Effector memory CD4-positive, alpha-beta T cell (primary cell): ENCODE measurements around the gene UMODL1.

Source experiments
- DNase-seq, 3 donors: peaks; one replicate each; pipeline ENCODE4 v3.0.0-alpha.2; 2020
- H3K27ac ChIP-seq: 2 replicates; pipeline ENCODE4 v1.7.0; 2013; ENCODE audit warnings: mild to moderate bottlenecking, low read length, moderate library complexity; ENCODE audit not compliant: insufficient read depth, poor library complexity, severe bottlenecking
- H3K27me3 ChIP-seq: replicated peaks from 2 replicates; pipeline ENCODE4 v1.7.0; 2013; ENCODE audit warnings: mild to moderate bottlenecking, low read length; ENCODE audit not compliant: insufficient read depth, control insufficient read depth, poor library complexity, severe bottlenecking
- H3K36me3 ChIP-seq: 2 replicates; pipeline ENCODE4 v1.7.0; 2013; ENCODE audit warnings: mild to moderate bottlenecking, low read length, moderate library complexity; ENCODE audit not compliant: control insufficient read depth, insufficient read depth
- H3K4me1 ChIP-seq: 2 replicates; pipeline ENCODE4 v1.7.0; 2013; ENCODE audit warnings: low read length, mild to moderate bottlenecking; ENCODE audit not compliant: control insufficient read depth, insufficient read depth, poor library complexity, severe bottlenecking
- H3K4me3 ChIP-seq: 2 replicates; pipeline ENCODE4 v1.7.0; 2013; ENCODE audit warnings: low read length, low read depth, mild to moderate bottlenecking; ENCODE audit not compliant: insufficient read depth, poor library complexity, severe bottlenecking
- H3K9me3 ChIP-seq: 2 replicates; pipeline ENCODE4 v1.7.0; 2013; ENCODE audit warnings: mild to moderate bottlenecking, low read length, moderate library complexity; ENCODE audit not compliant: control insufficient read depth

Gene UMODL1

DNA sequence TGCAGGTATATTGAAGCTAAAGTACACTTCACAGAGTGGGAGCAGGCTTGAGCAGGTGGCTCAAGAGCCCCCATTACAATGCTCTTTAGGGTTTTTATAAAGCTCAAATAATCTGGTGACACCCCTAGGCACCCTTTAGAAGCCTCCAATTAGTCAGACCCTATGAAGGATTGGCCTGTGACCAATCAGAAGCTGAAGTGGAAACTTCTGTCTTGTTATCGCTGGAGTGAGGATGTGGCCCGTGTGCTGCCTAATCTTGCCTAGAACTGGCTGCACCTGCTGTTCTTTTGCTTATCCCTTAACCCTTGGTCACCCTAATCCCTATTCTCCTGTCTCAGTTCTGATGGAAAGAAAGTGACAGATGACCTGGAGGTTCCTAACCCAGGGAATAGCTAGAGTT is 77.0 kb downstream of the UMODL1 start:
- no peak for DNase-seq
- Histone ChIP-seq H3K36me3 (no peaks in the 10 kb centered on the region), H3K4me3 (no peak overlapping the region), H3K9me3 (no peaks in the 10 kb centered on the region), H3K27me3 (no peaks in the 10 kb centered on the region), H3K27ac (no peak overlapping the region), H3K4me1 (no peaks in the 10 kb centered on the region)

DNA sequence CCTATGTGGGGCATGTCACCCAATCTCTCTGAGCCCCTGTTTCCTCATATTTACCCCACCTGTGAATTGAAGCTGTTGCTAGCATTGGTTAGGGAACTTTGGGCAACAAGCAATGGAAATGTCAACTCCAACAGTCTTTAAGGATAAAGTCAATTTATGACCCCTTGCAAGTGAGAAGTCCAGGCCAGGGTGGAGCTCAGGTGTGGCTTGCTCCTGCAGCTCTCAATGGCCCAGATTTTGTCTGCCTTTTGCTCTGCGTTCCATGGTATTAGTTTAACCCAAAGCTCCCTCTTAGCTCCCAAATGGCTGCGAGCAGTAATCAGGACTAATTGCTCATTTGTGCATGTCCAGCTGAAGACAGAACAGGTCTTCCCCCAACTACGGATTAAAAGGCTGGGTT is 77.5 kb downstream of the UMODL1 start:
- no peak for DNase-seq
- Histone ChIP-seq H3K27me3 (no peaks in the 10 kb centered on the region), H3K27ac (no peak overlapping the region)

GRCh38 chr21:42149656-42150473 is 78.7 kb downstream of the UMODL1 start:
- Histone ChIP-seq H3K27ac (no peak overlapping the region), H3K4me3 (no peak overlapping the region), H3K9me3 (no peaks in the 10 kb centered on the region), H3K4me1 (no peaks in the 10 kb centered on the region), H3K27me3 (no peaks in the 10 kb centered on the region), H3K36me3 (no peaks in the 10 kb centered on the region)
- no peak for DNase-seq

More for the DNA sequence above, 77.5 kb downstream of the UMODL1 start:
- Histone ChIP-seq H3K4me3 (no peak overlapping the region), H3K4me1 (no peaks in the 10 kb centered on the region), H3K36me3 (no peaks in the 10 kb centered on the region), H3K9me3 (no peaks in the 10 kb centered on the region)

GRCh38 chr21:42150474-42151085 is 79.5 kb downstream of the UMODL1 start:
- no peak for DNase-seq
- no peaks in the 10 kb centered on the region for H3K36me3 ChIP-seq
- H3K9me3 ChIP-seq = no peaks in the 10 kb centered on the region
- no peak overlapping the region for H3K27ac ChIP-seq
- no peaks in the 10 kb centered on the region for H3K27me3 ChIP-seq
- H3K4me1 ChIP-seq = no peaks in the 10 kb centered on the region
- H3K4me3 ChIP-seq = no peak overlapping the region

DNA sequence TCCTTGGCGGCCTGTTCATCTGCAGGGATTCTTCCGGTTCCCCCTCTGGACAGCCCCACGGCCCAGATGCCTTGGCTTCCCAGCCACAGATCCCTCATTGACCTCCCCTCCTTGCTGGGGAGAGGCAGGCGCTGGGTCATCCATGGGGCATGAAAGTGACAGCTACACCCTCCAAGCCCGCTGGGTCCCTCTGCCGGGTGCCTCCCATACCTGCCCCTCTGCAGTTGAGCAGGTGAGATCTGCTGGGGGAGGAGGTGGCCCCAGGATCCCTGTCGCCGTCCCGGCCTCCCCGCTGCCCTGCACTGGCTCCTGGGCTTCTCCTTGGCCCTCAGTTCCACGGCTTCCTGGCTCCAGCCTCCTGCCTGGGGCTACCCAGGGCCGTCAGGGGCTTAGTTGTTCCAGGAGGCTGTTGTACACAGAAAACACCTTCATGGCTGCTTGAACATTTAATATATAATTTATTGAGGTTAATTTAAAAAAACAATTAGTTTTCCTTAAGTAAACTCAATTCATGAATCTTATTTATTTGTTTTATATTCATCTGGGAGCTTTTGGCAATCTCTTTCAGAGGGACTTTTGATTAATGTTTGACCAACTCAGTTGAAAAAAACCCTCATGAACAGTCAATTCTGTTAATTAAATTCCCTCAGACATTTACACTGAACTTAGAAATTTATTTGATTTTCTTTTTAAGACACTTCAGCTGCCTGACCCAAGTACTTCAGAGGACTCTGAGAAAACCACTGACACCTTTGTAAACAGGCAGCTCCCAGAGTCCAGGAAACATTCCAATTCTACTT is 80.2 kb downstream of the UMODL1 start:
- Histone ChIP-seq H3K27ac (no peak overlapping the region), H3K36me3 (no peaks in the 10 kb centered on the region), H3K9me3 (no peaks in the 10 kb centered on the region), H3K4me1 (no peaks in the 10 kb centered on the region), H3K4me3 (no peak overlapping the region), H3K27me3 (no peaks in the 10 kb centered on the region)
- DNase-seq = no peak

DNA sequence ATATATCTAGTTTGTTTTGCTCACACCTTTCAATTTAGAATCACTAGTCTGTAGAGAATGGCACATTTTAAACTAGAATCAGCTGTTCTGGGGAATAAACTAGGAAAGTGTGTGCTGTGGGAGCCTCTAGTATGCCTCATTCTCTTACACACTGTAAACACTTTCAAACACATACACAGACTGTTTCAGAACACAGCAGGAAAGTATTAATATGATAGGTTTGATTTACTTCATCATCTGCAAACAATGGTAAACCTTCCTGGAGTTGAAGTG is 80.8 kb downstream of the UMODL1 start:
- no peaks in the 10 kb centered on the region for H3K36me3 ChIP-seq
- H3K27ac ChIP-seq = no peak overlapping the region
- H3K4me1 ChIP-seq = no peaks in the 10 kb centered on the region
- no peak for DNase-seq
- no peak overlapping the region for H3K4me3 ChIP-seq
- no peaks in the 10 kb centered on the region for H3K9me3 ChIP-seq
- H3K27me3 ChIP-seq = no peaks in the 10 kb centered on the region

DNA sequence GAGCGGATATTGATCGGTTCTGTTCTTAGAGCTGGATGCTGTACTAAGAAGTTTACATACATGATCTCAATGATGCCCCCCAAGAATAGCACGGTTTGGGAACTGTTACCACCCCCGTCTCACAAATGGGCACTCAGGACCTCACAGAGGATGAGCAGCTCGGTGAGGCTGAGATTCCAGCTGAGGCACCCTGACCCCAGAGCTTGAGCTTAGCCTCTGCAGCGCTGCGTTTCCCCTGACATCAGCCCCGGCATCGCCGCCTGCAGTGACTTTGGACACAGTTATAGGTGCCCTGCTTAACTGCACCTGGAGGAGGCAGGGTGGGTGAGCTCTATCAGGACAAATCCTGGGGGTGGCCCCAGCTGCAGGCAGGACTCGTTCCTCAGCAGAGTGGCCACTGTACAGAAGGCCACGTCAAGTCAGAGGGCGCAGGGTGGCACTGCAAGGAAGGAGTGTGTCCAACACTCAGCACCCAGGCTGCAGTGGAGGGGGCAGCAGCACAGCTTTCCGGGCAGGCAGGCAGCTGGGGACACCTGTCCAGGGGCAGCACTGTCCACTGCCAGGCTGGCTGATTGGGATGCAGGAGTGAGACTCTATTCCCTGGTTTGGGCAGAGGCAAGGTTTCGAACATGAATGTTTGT is 82.0 kb downstream of the UMODL1 start:
- DNase-seq = no peak
- Histone ChIP-seq H3K9me3 (no peaks in the 10 kb centered on the region), H3K4me3 (no peak overlapping the region), H3K36me3 (no peaks in the 10 kb centered on the region), H3K27ac (no peak overlapping the region), H3K27me3 (no peaks in the 10 kb centered on the region), H3K4me1 (no peaks in the 10 kb centered on the region)

DNA sequence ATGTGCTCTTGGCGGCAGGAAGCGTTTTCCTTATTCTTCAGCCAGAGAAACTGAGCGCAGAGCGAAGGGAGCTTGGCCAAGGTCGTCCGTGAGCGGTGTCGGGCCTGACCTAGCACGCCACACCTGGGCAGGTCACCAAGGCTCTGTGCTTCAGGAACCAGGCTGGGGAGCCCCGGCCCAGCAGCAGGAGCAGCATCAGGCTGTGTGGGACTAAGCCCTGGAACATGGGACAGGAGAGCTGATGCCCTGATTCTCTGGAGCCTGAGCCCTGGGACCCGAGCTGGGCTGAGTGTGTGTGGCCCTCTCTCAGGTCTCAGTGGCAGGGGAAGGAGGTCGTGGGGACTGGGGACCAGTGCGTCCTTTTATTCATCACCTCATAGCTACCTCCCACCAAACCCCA is 82.6 kb downstream of the UMODL1 start:
- no peak for DNase-seq
- H3K36me3 ChIP-seq = no peaks in the 10 kb centered on the region
- H3K27ac ChIP-seq = no peak overlapping the region
- H3K4me3 ChIP-seq = no peak overlapping the region
- H3K4me1 ChIP-seq = no peaks in the 10 kb centered on the region
- H3K9me3 ChIP-seq = no peaks in the 10 kb centered on the region
- no peaks in the 10 kb centered on the region for H3K27me3 ChIP-seq

DNA sequence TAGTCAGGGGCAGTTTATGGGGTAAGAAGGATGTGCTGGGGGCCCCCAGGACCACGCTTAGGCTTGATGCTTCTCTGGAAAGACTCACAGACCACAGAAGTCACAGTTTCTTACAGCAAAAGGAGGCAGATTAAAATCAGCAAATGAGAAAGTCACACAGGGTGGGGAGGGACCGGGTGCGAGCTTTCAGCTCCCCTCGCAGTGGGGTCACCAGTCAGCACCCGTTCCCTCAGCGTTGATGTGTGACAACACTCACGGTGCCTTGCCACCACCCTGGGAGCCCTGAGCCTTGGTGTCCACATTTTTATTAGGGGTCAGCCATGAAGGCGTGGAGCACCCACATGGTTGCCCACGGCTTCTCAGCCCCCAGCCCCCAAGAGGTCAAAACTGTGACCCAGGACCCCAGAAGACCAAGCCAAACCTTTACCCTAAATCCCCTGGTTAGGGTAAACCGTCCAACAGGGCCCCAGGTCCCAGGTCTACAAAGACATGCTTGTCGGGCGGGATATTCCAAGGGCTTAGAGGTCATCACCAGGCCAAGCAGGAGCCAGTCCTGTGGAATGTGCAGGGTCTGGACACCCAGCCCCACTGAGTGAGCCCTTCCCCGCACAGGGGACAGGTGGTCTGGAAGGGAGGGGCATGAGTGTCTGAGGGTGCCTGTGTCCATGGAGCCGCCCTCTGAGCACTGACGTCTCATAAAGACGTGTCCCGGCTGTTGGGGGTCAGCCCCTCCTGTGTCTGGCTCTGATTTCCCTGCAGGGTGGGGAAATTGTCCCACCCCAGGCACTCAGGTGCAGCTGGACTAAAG is 83.3 kb downstream of the UMODL1 start:
- H3K27ac ChIP-seq = no peak overlapping the region
- no peak for DNase-seq
- no peak overlapping the region for H3K4me3 ChIP-seq
- H3K4me1 ChIP-seq = no peaks in the 10 kb centered on the region
- no peaks in the 10 kb centered on the region for H3K9me3 ChIP-seq
- no peaks in the 10 kb centered on the region for H3K27me3 ChIP-seq
- no peaks in the 10 kb centered on the region for H3K36me3 ChIP-seq
